IgD-negative memory B cell (primary cell): Measurements from ENCODE around the gene OGG1. TPM values are rescaled to one million over a fixed set of nuclear protein-coding genes. Genes with fewer than 3 reads are reported as not detected.
"Not testable (repeated sequence)": the region's sequence is repeated elsewhere in the genome, so short reads cannot be mapped to it uniquely, and the experiment has no call there.

ENCODE experiments used
- H3K27ac Mint-ChIP-seq, 3 donors: one replicate each; pipeline ENCODE4 v1.8.0; 2020 to 2022; ENCODE audit warnings: mild to moderate bottlenecking in 3 of 3, mixed read lengths in 3 of 3, moderate library complexity in 1 of 3
- H3K27me3 Mint-ChIP-seq: one replicate; pipeline ENCODE4 v1.8.0; 2021; ENCODE audit warnings: mixed read lengths
- H3K36me3 Mint-ChIP-seq: one replicate; pipeline ENCODE4 v1.8.0; 2020; ENCODE audit warnings: mild to moderate bottlenecking, mixed read lengths
- H3K4me1 Mint-ChIP-seq, 3 donors: one replicate each; pipeline ENCODE4 v1.8.0; 2020 to 2022; ENCODE audit warnings: mixed read lengths in 3 of 3, mild to moderate bottlenecking in 1 of 3
- H3K4me3 Mint-ChIP-seq, 4 donors: one replicate each; pipeline ENCODE4 v1.8.0; 2020 to 2022; ENCODE audit warnings: mild to moderate bottlenecking in 4 of 4, mixed read lengths in 4 of 4, moderate library complexity in 3 of 4
- H3K9me3 Mint-ChIP-seq, 3 donors: one replicate each; pipeline ENCODE4 v1.8.0; 2020 to 2021; ENCODE audit warnings: mixed read lengths in 3 of 3, mild to moderate bottlenecking in 1 of 3
- polyA plus RNA-seq: library from polyadenylated mRNA; unstranded; fragments of 300-500 nt; fragmentation: Illumina TruSeq; gene quantifications from one replicate; pipeline ENCODE4 v1.2.3, GENCODE V29; 2021

Gene OGG1
- polyA plus RNA-seq, 1 donor from 2014 or later = 20.7 TPM

GRCh38 chr3:9765865-9766264, 16.1 kb downstream of the OGG1 start:
- peaks cover 6% of the 10 kb centered on the region for H3K27me3 Mint-ChIP-seq
- H3K4me3 Mint-ChIP-seq = no peak overlapping the region
- peaks cover 2% of the 10 kb centered on the region for H3K36me3 Mint-ChIP-seq
- H3K4me1 Mint-ChIP-seq = peaks cover 7 to 9% (median 8%) of the 10 kb centered on the region in 3 donors
- no peak overlapping the region for H3K27ac Mint-ChIP-seq
- H3K9me3 Mint-ChIP-seq = no peaks in the 10 kb centered on the region

- Mint-ChIP-seq H3K27ac (no peak overlapping the region), H3K36me3 (peaks cover 2% of the 10 kb centered on the region), H3K27me3 (peaks cover 8% of the 10 kb centered on the region), H3K4me3 (peak overlapping the region in 1 of 4 donors; percentile 20), H3K4me1 (peaks cover 8 to 10% (median 9%) of the 10 kb centered on the region in 3 donors), H3K9me3 (no peaks in the 10 kb centered on the region)
Observed at GRCh38 chr3:9767418-9767817, 17.7 kb downstream of the OGG1 start.

GRCh38 chr3:9768141-9768775, 18.5 kb downstream of the OGG1 start:
- H3K4me3 Mint-ChIP-seq = no peak overlapping the region
- peaks cover 2% of the 10 kb centered on the region for H3K36me3 Mint-ChIP-seq
- H3K9me3 Mint-ChIP-seq = no peaks in the 10 kb centered on the region
- H3K27ac Mint-ChIP-seq = no peak overlapping the region
- peaks cover 8 to 11% (median 9%) of the 10 kb centered on the region in 3 donors for H3K4me1 Mint-ChIP-seq
- H3K27me3 Mint-ChIP-seq = peaks cover 8% of the 10 kb centered on the region

GRCh38 chr3:9769012-9769411, 19.3 kb downstream of the OGG1 start:
- Mint-ChIP-seq H3K4me1 (peaks cover 9 to 11% (median 9%) of the 10 kb centered on the region in 3 donors), H3K9me3 (no peaks in the 10 kb centered on the region), H3K36me3 (peaks cover 4% of the 10 kb centered on the region), H3K27me3 (peaks cover 8% of the 10 kb centered on the region), H3K4me3 (peak overlapping the region in 2 of 4 donors; percentile 68 to 91), H3K27ac (no peak overlapping the region)

- Mint-ChIP-seq H3K4me1 (peaks cover 9 to 11% (median 9%) of the 10 kb centered on the region in 3 donors), H3K27ac (no peak within 1 kb of the TSS), H3K27me3 (peaks cover 8% of the 10 kb centered on the region), H3K4me3 (peak within 1 kb of the TSS in 3 of 4 donors; percentile 68 to 91 (median 76)), H3K9me3 (no peaks in the 10 kb centered on the region), H3K36me3 (peaks cover 4% of the 10 kb centered on the region)
Observed at GRCh38 chr3:9769426-9770275, 19.9 kb downstream of the OGG1 start, which contains the start of gene CAMK1. Gene CAMK1, minus strand, starts transcription at chr3:9769947. Its CDS starts 2,198 bp downstream, at chr3:9767749.

- H3K27ac Mint-ChIP-seq = no peak overlapping the region
- peaks cover 9 to 11% (median 9%) of the 10 kb centered on the region in 3 donors for H3K4me1 Mint-ChIP-seq
- H3K4me3 Mint-ChIP-seq = peak overlapping the region in 3 of 4 donors; percentile 68 to 77 (median 76)
- no peaks in the 10 kb centered on the region for H3K9me3 Mint-ChIP-seq
- peaks cover 8% of the 10 kb centered on the region for H3K27me3 Mint-ChIP-seq
- H3K36me3 Mint-ChIP-seq = peaks cover 4% of the 10 kb centered on the region
Observed at GRCh38 chr3:9770276-9770812, 20.6 kb downstream of the OGG1 start.

GRCh38 chr3:9771007-9771406, 21.3 kb downstream of the OGG1 start:
- H3K4me3 Mint-ChIP-seq, H3K27ac Mint-ChIP-seq, H3K9me3 Mint-ChIP-seq, H3K27me3 Mint-ChIP-seq, H3K36me3 Mint-ChIP-seq: not testable (repeated sequence)
- H3K4me1 Mint-ChIP-seq = peaks cover 9 to 11% (median 11%) of the 10 kb centered on the region in 3 donors

- Mint-ChIP-seq H3K4me1 (peaks cover 35 to 37% (median 36%) of the 10 kb centered on the region in 3 donors), H3K27ac (peak overlapping the region in 1 of 3 donors; percentile 67), H3K27me3 (no peaks in the 10 kb centered on the region), H3K9me3 (no peaks in the 10 kb centered on the region), H3K4me3 (no peak overlapping the region), H3K36me3 (peaks cover 1% of the 10 kb centered on the region)
Observed at GRCh38 chr3:9776896-9777693, 27.3 kb downstream of the OGG1 start.

GRCh38 chr3:9777694-9778021, 27.9 kb downstream of the OGG1 start:
- Mint-ChIP-seq H3K9me3 (no peaks in the 10 kb centered on the region), H3K27ac (peak overlapping the region in 1 of 3 donors; percentile 67), H3K4me3 (peak overlapping the region in 1 of 4 donors; percentile 43), H3K27me3 (no peaks in the 10 kb centered on the region), H3K4me1 (peaks cover 38 to 42% (median 40%) of the 10 kb centered on the region in 3 donors), H3K36me3 (peaks cover 1% of the 10 kb centered on the region)

- H3K27me3 Mint-ChIP-seq = no peaks in the 10 kb centered on the region
- H3K4me1 Mint-ChIP-seq = peaks cover 42 to 46% (median 44%) of the 10 kb centered on the region in 3 donors
- H3K9me3 Mint-ChIP-seq = no peaks in the 10 kb centered on the region
- peak overlapping the region in 3 of 4 donors; percentile 14 to 88 (median 70) for H3K4me3 Mint-ChIP-seq
- H3K27ac Mint-ChIP-seq = peak overlapping the region in 1 of 3 donors; percentile 95
- H3K36me3 Mint-ChIP-seq = peaks cover 1% of the 10 kb centered on the region
Observed at GRCh38 chr3:9778143-9779074, 28.7 kb downstream of the OGG1 start.

- H3K27me3 Mint-ChIP-seq = no peaks in the 10 kb centered on the region
- no peaks in the 10 kb centered on the region for H3K9me3 Mint-ChIP-seq
- peak overlapping the region; percentile 70 to 95 (median 88) for H3K27ac Mint-ChIP-seq
- peaks cover 2% of the 10 kb centered on the region for H3K36me3 Mint-ChIP-seq
- peak overlapping the region in 3 of 4 donors; percentile 14 to 88 (median 58) for H3K4me3 Mint-ChIP-seq
- peaks cover 42 to 46% (median 42%) of the 10 kb centered on the region in 3 donors for H3K4me1 Mint-ChIP-seq
Observed at GRCh38 chr3:9779075-9779593, 29.4 kb downstream of the OGG1 start.

- H3K27me3 Mint-ChIP-seq = no peaks in the 10 kb centered on the region
- peak overlapping the region in 3 of 4 donors; percentile 18 to 88 (median 58) for H3K4me3 Mint-ChIP-seq
- no peaks in the 10 kb centered on the region for H3K9me3 Mint-ChIP-seq
- H3K4me1 Mint-ChIP-seq = peaks cover 42 to 46% (median 42%) of the 10 kb centered on the region in 3 donors
- peak overlapping the region; percentile 70 to 95 (median 88) for H3K27ac Mint-ChIP-seq
- H3K36me3 Mint-ChIP-seq = peaks cover 2% of the 10 kb centered on the region
Observed at GRCh38 chr3:9779721-9780457, 30.1 kb downstream of the OGG1 start.

- peak overlapping the region in 3 of 4 donors; percentile 18 to 88 (median 58) for H3K4me3 Mint-ChIP-seq
- H3K27me3 Mint-ChIP-seq = no peaks in the 10 kb centered on the region
- H3K9me3 Mint-ChIP-seq = no peaks in the 10 kb centered on the region
- H3K36me3 Mint-ChIP-seq = peaks cover 2% of the 10 kb centered on the region
- H3K27ac Mint-ChIP-seq = peak overlapping the region; percentile 70 to 95 (median 88)
- peaks cover 42 to 46% (median 42%) of the 10 kb centered on the region in 3 donors for H3K4me1 Mint-ChIP-seq
Observed at GRCh38 chr3:9780458-9780812, 30.7 kb downstream of the OGG1 start.
